ENCODE measurements around the gene MYCL.

- TF ChIP-seq, protein P1, sequence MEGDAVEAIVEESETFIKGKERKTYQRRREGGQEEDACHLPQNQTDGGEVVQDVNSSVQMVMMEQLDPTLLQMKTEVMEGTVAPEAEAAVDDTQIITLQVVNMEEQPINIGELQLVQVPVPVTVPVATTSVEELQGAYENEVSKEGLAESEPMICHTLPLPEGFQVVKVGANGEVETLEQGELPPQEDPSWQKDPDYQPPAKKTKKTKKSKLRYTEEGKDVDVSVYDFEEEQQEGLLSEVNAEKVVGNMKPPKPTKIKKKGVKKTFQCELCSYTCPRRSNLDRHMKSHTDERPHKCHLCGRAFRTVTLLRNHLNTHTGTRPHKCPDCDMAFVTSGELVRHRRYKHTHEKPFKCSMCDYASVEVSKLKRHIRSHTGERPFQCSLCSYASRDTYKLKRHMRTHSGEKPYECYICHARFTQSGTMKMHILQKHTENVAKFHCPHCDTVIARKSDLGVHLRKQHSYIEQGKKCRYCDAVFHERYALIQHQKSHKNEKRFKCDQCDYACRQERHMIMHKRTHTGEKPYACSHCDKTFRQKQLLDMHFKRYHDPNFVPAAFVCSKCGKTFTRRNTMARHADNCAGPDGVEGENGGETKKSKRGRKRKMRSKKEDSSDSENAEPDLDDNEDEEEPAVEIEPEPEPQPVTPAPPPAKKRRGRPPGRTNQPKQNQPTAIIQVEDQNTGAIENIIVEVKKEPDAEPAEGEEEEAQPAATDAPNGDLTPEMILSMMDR (IDR thresholded peaks at IDR 0.05 in 4 of 5, conservative IDR thresholded peaks at IDR 0.05 in 1 of 5): no peak
- TF ChIP-seq POLR2A (IDR thresholded peaks at IDR 0.05): no peak
Observed at GRCh38 chr1:39865762-39866161, 36.0 kb downstream of the MYCL start.
